NCI-H187 (cell line): ENCODE data around the gene DMRTA2.

Source experiments
- DNase-seq, 2 experiments: peaks; one replicate each; lab custom pipeline; 2025; lab: John Stamatoyannopoulos, UW

The DMRTA2 gene

GRCh38 chr1:50424045-50424883 is 1.0 kb upstream of the DMRTA2 start:
- no peak for DNase-seq

- DNase-seq: no peak
These were observed 392 bp upstream of the DMRTA2 start for GRCh38 chr1:50423670-50424000.

- DNase-seq: no peak
These were observed 633 bp downstream of the DMRTA2 start for GRCh38 chr1:50422675-50422945.

GRCh38 chr1:50421768-50422674 is 1.2 kb downstream of the DMRTA2 start:
- DNase-seq: no peak

GRCh38 chr1:50421366-50421748 is 1.9 kb downstream of the DMRTA2 start:
- no peak for DNase-seq

GRCh38 chr1:50420689-50421365 is 2.4 kb downstream of the DMRTA2 start:
- no peak for DNase-seq

GRCh38 chr1:50419907-50420677 is 3.2 kb downstream of the DMRTA2 start:
- no peak for DNase-seq

- no peak for DNase-seq
These were observed 3.9 kb downstream of the DMRTA2 start for GRCh38 chr1:50419192-50419906.

GRCh38 chr1:50418600-50419109 is 4.6 kb downstream of the DMRTA2 start:
- no peak for DNase-seq

- no peak for DNase-seq
These were observed 5.2 kb downstream of the DMRTA2 start for GRCh38 chr1:50417946-50418599.

- no peak for DNase-seq
These were observed 5.7 kb downstream of the DMRTA2 start for GRCh38 chr1:50417507-50417906.

- no peak for DNase-seq
These were observed 6.4 kb downstream of the DMRTA2 start for GRCh38 chr1:50416553-50417453.

- DNase-seq: no peak
These were observed 7.1 kb downstream of the DMRTA2 start for GRCh38 chr1:50416150-50416527.

- no peak for DNase-seq
These were observed 7.8 kb downstream of the DMRTA2 start for GRCh38 chr1:50415235-50416149.

- no peak for DNase-seq
These were observed 8.4 kb downstream of the DMRTA2 start for GRCh38 chr1:50414853-50415234.

GRCh38 chr1:50412813-50413476 is 10.3 kb downstream of the DMRTA2 start:
- DNase-seq: no peak

GRCh38 chr1:50405814-50406213 is 17.4 kb downstream of the DMRTA2 start:
- no peak for DNase-seq

- DNase-seq: no peak
These were observed 29.6 kb downstream of the DMRTA2 start for GRCh38 chr1:50393522-50394120.
